ENCODE measurements around the gene SIAH3.

SIAH3 gene

GRCh38 chr13:45863709-45864590, 12.4 kb upstream of the SIAH3 start:
- TF ChIP-seq FOXM1 (IDR thresholded peaks at IDR 0.05; ENCODE audit: borderline replicate concordance, low read depth), result no peak
- TF ChIP-seq REST (IDR thresholded peaks at IDR 0.05; ENCODE audit: low read depth), result no peak
- no peak for TF ChIP-seq ZBTB7A (IDR thresholded peaks at IDR 0.05; ENCODE audit: low read depth)
- no peak for TF ChIP-seq EP300 (IDR thresholded peaks at IDR 0.05; ENCODE audit: borderline replicate concordance)
- no peak for TF ChIP-seq MAX (IDR thresholded peaks at IDR 0.05)
- no peak for TF ChIP-seq NFIC (IDR thresholded peaks at IDR 0.05)
- TF ChIP-seq YY1 (IDR thresholded peaks at IDR 0.05; ENCODE audit: low read depth), result no peak
- no peak for TF ChIP-seq TCF12 (IDR thresholded peaks at IDR 0.05; ENCODE audit: low read depth)
- TF ChIP-seq CREB1 (IDR thresholded peaks at IDR 0.05; ENCODE audit: low read depth), result no peak
- no peak for TF ChIP-seq USF1 (IDR thresholded peaks at IDR 0.05)
- no peak for TF ChIP-seq TEAD4 (IDR thresholded peaks at IDR 0.05)
- no peak for TF ChIP-seq EGR1 (IDR thresholded peaks at IDR 0.05)

GRCh38 chr13:45861322-45861721, 9.8 kb upstream of the SIAH3 start:
- no peak for TF ChIP-seq NFIC (IDR thresholded peaks at IDR 0.05)
- no peak for TF ChIP-seq USF1 (IDR thresholded peaks at IDR 0.05)
- no peak for TF ChIP-seq RAD21 (IDR thresholded peaks at IDR 0.05; ENCODE audit: low read depth)
- no peak for TF ChIP-seq EGR1 (IDR thresholded peaks at IDR 0.05)
- TF ChIP-seq TEAD4 (IDR thresholded peaks at IDR 0.05), result no peak
- no peak for TF ChIP-seq MAX (IDR thresholded peaks at IDR 0.05)
- no peak for TF ChIP-seq CEBPB (IDR thresholded peaks at IDR 0.05)
- no peak for TF ChIP-seq REST (IDR thresholded peaks at IDR 0.05; ENCODE audit: low read depth)
- TF ChIP-seq EP300 (IDR thresholded peaks at IDR 0.05; ENCODE audit: borderline replicate concordance), result no peak

GRCh38 chr13:45860240-45860639, 8.7 kb upstream of the SIAH3 start:
- TF ChIP-seq RAD21 (IDR thresholded peaks at IDR 0.05; ENCODE audit: low read depth) (no peak), ZBTB7A (IDR thresholded peaks at IDR 0.05; ENCODE audit: low read depth) (no peak), EP300 (IDR thresholded peaks at IDR 0.05; ENCODE audit: borderline replicate concordance) (no peak), TAF1 (IDR thresholded peaks at IDR 0.05; ENCODE audit: low read depth) (no peak), REST (IDR thresholded peaks at IDR 0.05; ENCODE audit: low read depth) (no peak), CEBPB (IDR thresholded peaks at IDR 0.05) (no peak), CREB1 (IDR thresholded peaks at IDR 0.05; ENCODE audit: low read depth) (no peak), TEAD4 (IDR thresholded peaks at IDR 0.05) (no peak), MAX (IDR thresholded peaks at IDR 0.05) (no peak), USF1 (IDR thresholded peaks at IDR 0.05) (no peak), YY1 (IDR thresholded peaks at IDR 0.05; ENCODE audit: low read depth) (no peak), TCF12 (IDR thresholded peaks at IDR 0.05; ENCODE audit: low read depth) (no peak), EGR1 (IDR thresholded peaks at IDR 0.05) (no peak), FOXM1 (IDR thresholded peaks at IDR 0.05; ENCODE audit: borderline replicate concordance, low read depth) (no peak)
